DOHH2 (cell line): ENCODE measurements around the gene NOL9.

Experiments
- H3F3A ChIP-seq: fragments of 200-600 bp; sonication (generic), shearing (Covaris generic); 2 replicates; pipeline ENCODE4 v1.6.0; 2016; ENCODE audit warnings: antibody characterized with exemption, mild to moderate bottlenecking; ENCODE audit not compliant: control insufficient read depth, insufficient read depth
- H3K27ac ChIP-seq: fragments of 200-600 bp; sonication (generic); 2 replicates; pipeline ENCODE4 v1.5.1; 2014; ENCODE audit warnings: low read depth, mild to moderate bottlenecking, low read length, moderate library complexity
- H3K27me3 ChIP-seq: fragments of 200-600 bp; sonication (generic); 2 replicates; pipeline ENCODE4 v1.6.1; 2014; ENCODE audit warnings: mild to moderate bottlenecking, low read length, mixed read lengths; ENCODE audit not compliant: control insufficient read depth
- H3K36me3 ChIP-seq: fragments of 200-600 bp; sonication (generic); 2 replicates; pipeline ENCODE4 v1.6.1; 2014; ENCODE audit warnings: mild to moderate bottlenecking, low read length, moderate library complexity, mixed read lengths; ENCODE audit not compliant: control insufficient read depth
- H3K4me1 ChIP-seq: fragments of 200-600 bp; sonication (generic); 2 replicates; pipeline ENCODE4 v1.6.1; 2014; ENCODE audit warnings: mild to moderate bottlenecking, low read length, mixed read lengths; ENCODE audit not compliant: control insufficient read depth
- H3K4me2 ChIP-seq: fragments of 200-600 bp; sonication (generic); 2 replicates; pipeline ENCODE4 v1.6.0; 2014; ENCODE audit warnings: mild to moderate bottlenecking, low read length, moderate library complexity
- H3K4me3 ChIP-seq: fragments of 200-600 bp; sonication (generic); 2 replicates; pipeline ENCODE4 v1.5.1; 2014; ENCODE audit warnings: mild to moderate bottlenecking, low read length, mixed read lengths
- H3K79me2 ChIP-seq: fragments of 200-600 bp; sonication (generic); 2 replicates; pipeline ENCODE4 v1.6.1; 2014; ENCODE audit warnings: mild to moderate bottlenecking, low read length, mixed read lengths; ENCODE audit not compliant: control insufficient read depth
- H3K9me2 ChIP-seq: fragments of 200-600 bp; sonication (generic); replicated peaks from 2 replicates; pipeline ENCODE4 v1.6.1; 2014; ENCODE audit warnings: mild to moderate bottlenecking, low read length, mixed read lengths; ENCODE audit not compliant: control insufficient read depth
- H3K9me3 ChIP-seq: fragments of 200-600 bp; sonication (generic); 2 replicates; pipeline ENCODE4 v1.6.1; 2014; ENCODE audit warnings: antibody characterized with exemption, low read length, mixed read lengths; ENCODE audit not compliant: control insufficient read depth, insufficient read depth
- H4K20me1 ChIP-seq: fragments of 200-600 bp; sonication (generic); 2 replicates; pipeline ENCODE4 v1.6.0; 2014; ENCODE audit warnings: low read depth, mild to moderate bottlenecking, antibody characterized with exemption, low read length, moderate library complexity; ENCODE audit not compliant: control insufficient read depth, insufficient read depth
- EZH2phosphoT487 ChIP-seq: fragments of 200-600 bp; sonication (generic); IDR thresholded peaks from 2 replicates; pipeline ENCODE4 v1.6.1; 2017; ENCODE audit warnings: borderline replicate concordance, mild to moderate bottlenecking, antibody characterized with exemption, low read length, moderate library complexity, mixed read lengths
- TF ChIP-seq, protein P1 (sequence below): fragments of 200-600 bp; sonication (generic); IDR thresholded peaks from one replicate; pipeline ENCODE4 v1.5.1; 2014; ENCODE audit warnings: antibody characterized with exemption, mild to moderate bottlenecking, low read depth, low read length; ENCODE audit not compliant: poor library complexity, severe bottlenecking

Gene NOL9

GRCh38 chr1:6588128-6588892 is 34.0 kb upstream of the NOL9 start:
- H3K4me2 ChIP-seq: no peak overlapping the region
- peaks cover 11% of the 10 kb centered on the region for H3K4me1 ChIP-seq
- peaks cover 5% of the 10 kb centered on the region; the same call in 1 of the 2 replicates for H3K79me2 ChIP-seq
- no peaks in the 10 kb centered on the region for H3K9me3 ChIP-seq
- H3K9me2 ChIP-seq: no peaks in the 10 kb centered on the region
- H3K27ac ChIP-seq: no peak overlapping the region
- H3K36me3 ChIP-seq: peaks cover 47% of the 10 kb centered on the region
- H3K27me3 ChIP-seq: no peaks in the 10 kb centered on the region
- TF ChIP-seq, protein P1, sequence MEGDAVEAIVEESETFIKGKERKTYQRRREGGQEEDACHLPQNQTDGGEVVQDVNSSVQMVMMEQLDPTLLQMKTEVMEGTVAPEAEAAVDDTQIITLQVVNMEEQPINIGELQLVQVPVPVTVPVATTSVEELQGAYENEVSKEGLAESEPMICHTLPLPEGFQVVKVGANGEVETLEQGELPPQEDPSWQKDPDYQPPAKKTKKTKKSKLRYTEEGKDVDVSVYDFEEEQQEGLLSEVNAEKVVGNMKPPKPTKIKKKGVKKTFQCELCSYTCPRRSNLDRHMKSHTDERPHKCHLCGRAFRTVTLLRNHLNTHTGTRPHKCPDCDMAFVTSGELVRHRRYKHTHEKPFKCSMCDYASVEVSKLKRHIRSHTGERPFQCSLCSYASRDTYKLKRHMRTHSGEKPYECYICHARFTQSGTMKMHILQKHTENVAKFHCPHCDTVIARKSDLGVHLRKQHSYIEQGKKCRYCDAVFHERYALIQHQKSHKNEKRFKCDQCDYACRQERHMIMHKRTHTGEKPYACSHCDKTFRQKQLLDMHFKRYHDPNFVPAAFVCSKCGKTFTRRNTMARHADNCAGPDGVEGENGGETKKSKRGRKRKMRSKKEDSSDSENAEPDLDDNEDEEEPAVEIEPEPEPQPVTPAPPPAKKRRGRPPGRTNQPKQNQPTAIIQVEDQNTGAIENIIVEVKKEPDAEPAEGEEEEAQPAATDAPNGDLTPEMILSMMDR: no peak
- no peak for TF ChIP-seq EZH2phosphoT487
- no peaks in the 10 kb centered on the region for H4K20me1 ChIP-seq
- no peak overlapping the region for H3K4me3 ChIP-seq
- no peaks in the 10 kb centered on the region; the same call in 1 of the 2 replicates for H3F3A ChIP-seq

DNA sequence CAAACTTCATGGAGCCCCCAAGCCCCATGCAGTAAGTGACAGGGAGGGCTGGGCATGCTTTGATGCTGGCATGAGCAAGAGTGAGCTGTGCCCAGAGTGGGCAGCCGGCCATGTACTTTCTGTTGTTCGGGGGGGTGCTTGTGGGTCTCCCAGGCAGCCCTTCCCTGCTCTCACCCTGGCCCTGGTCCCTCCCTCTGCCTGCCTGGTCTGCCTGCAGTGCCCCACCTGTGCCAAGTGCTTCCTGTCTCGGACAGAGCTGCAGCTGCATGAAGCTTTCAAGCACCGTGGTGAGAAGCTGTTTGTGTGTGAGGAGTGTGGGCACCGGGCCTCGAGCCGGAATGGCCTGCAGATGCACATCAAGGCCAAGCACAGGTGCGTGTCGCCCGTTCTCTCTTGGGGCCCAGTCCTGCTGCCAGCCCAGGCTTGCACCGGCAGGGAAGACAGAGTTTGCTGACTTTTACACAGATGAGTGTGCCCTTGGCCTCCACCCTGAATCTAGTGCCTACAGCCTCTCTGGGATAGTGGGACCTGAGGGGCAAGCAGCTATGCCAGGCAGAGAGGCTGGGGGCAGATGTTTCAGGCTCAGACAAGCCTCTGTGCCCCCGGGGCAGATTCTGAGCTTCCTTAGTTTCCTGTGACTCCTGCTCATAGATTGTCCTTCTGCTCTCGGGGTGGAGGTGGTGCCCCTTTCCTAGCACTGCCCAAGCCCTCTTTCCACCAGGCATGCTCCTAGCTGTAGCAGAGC is 33.1 kb upstream of the NOL9 start:
- Histone ChIP-seq H3K36me3 (peaks cover 48% of the 10 kb centered on the region), H3K4me2 (peak overlapping the region; percentile 7; the same call in 1 of the 2 replicates), H4K20me1 (no peaks in the 10 kb centered on the region), H3K4me3 (no peak overlapping the region), H3K4me1 (peaks cover 14% of the 10 kb centered on the region), H3K27me3 (no peaks in the 10 kb centered on the region), H3K9me2 (no peaks in the 10 kb centered on the region), H3K9me3 (no peaks in the 10 kb centered on the region), H3K79me2 (peaks cover 7% of the 10 kb centered on the region), H3K27ac (no peak overlapping the region), H3F3A (no peaks in the 10 kb centered on the region; the same call in 1 of the 2 replicates)
- TF ChIP-seq, protein P1: no peak
- TF ChIP-seq EZH2phosphoT487: no peak

- Histone ChIP-seq H3K4me2 (no peak overlapping the region), H4K20me1 (peaks cover 3% of the 10 kb centered on the region; the same call in 1 of the 2 replicates), H3K9me2 (no peaks in the 10 kb centered on the region), H3K27me3 (no peaks in the 10 kb centered on the region), H3K4me1 (peaks cover 24% of the 10 kb centered on the region), H3K27ac (no peak overlapping the region), H3K36me3 (peaks cover 58% of the 10 kb centered on the region), H3K79me2 (peaks cover 17% of the 10 kb centered on the region), H3K9me3 (no peaks in the 10 kb centered on the region), H3F3A (no peaks in the 10 kb centered on the region; the same call in 1 of the 2 replicates), H3K4me3 (no peak overlapping the region)
- no peak for TF ChIP-seq EZH2phosphoT487
- TF ChIP-seq, protein P1: no peak
Measured at GRCh38 chr1:6586404-6586816, 32.1 kb upstream of the NOL9 start.
